PC-9 (cell line): ENCODE results near the gene MUCL1. TPM values are rescaled to one million over a fixed set of nuclear protein-coding genes. Genes with fewer than 3 reads are reported as not detected.

Experiments used
- BruUV-seq: library from RNA; stranded (reverse); fragments of 400-500 nt; replicated peaks from 2 replicates; lab custom pipeline; 2021; lab: Mats Ljungman, UMichigan
- CTCF ChIA-PET: fragments of 300-600 bp; sonication (Branson Sonifier 250); formaldehyde crosslinking; loops from one replicate; lab custom pipeline; 2022; ENCODE audit warnings: antibody characterized with exemption; lab: Charles Lee
- POLR2A ChIA-PET: fragments of 300-600 bp; sonication (Branson Sonifier 250); formaldehyde crosslinking; loops from one replicate; lab custom pipeline; 2022; ENCODE audit warnings: antibody characterized with exemption; ENCODE audit not compliant: unreplicated experiment; lab: Charles Lee
- DNase-seq, 2 experiments: peaks; one replicate each; pipeline versions ENCODE4 v3.0.0 to v3.0.0-alpha.2; 2015 to 2022; ENCODE audit warnings: mixed read lengths in 1 of 2
- H2AFZ ChIP-seq: fragments of 200-600 bp; sonication (generic); 2 replicates; pipeline ENCODE4 v1.8.1; 2017; ENCODE audit warnings: antibody characterized with exemption
- H3F3A ChIP-seq: fragments of 200-600 bp; sonication (generic); 2 replicates; pipeline ENCODE4 v1.8.1; 2017; ENCODE audit warnings: antibody characterized with exemption, mild to moderate bottlenecking, low read depth; ENCODE audit not compliant: insufficient read depth
- H3K27ac ChIP-seq: fragments of 200-600 bp; sonication (generic); 2 replicates; pipeline ENCODE4 v1.6.1; 2016; ENCODE audit warnings: mixed run types
- H3K27me3 ChIP-seq: fragments of 200-600 bp; sonication (generic); 2 replicates; pipeline ENCODE4 v1.6.1; 2016; ENCODE audit warnings: low read depth, mixed run types; ENCODE audit not compliant: insufficient read depth
- H3K36me3 ChIP-seq: fragments of 200-600 bp; sonication (generic); 2 replicates; pipeline ENCODE4 v1.6.1; 2016; ENCODE audit warnings: low read depth, mixed run types
- H3K4me1 ChIP-seq: fragments of 200-600 bp; sonication (generic); replicated peaks from 2 replicates; pipeline ENCODE4 v1.6.1; 2016; ENCODE audit warnings: mixed run types; ENCODE audit not compliant: insufficient read depth
- H3K4me2 ChIP-seq: fragments of 200-600 bp; sonication (generic); 2 replicates; pipeline ENCODE4 v1.6.1; 2017; ENCODE audit warnings: mixed run types
- H3K4me3 ChIP-seq: fragments of 200-600 bp; sonication (generic); 2 replicates; pipeline ENCODE4 v1.6.1; 2016; ENCODE audit warnings: mixed run types
- H3K79me2 ChIP-seq: fragments of 200-600 bp; sonication (generic); 2 replicates; pipeline ENCODE4 v1.6.1; 2017; ENCODE audit warnings: low read depth, mixed run types
- H3K9me2 ChIP-seq: fragments of 200-600 bp; sonication (generic); 2 replicates; pipeline ENCODE4 v1.8.1; 2017; ENCODE audit warnings: mild to moderate bottlenecking; ENCODE audit not compliant: insufficient read depth
- H3K9me3 ChIP-seq: fragments of 200-600 bp; sonication (generic); 2 replicates; pipeline ENCODE4 v1.8.1; 2016; ENCODE audit warnings: low read depth; ENCODE audit not compliant: insufficient read depth
- H4K20me1 ChIP-seq: fragments of 200-600 bp; sonication (generic); 2 replicates; pipeline ENCODE4 v1.8.1; 2017; ENCODE audit not compliant: insufficient read depth
- EZH2 ChIP-seq: fragments of 200-600 bp; sonication (generic); IDR thresholded peaks from 2 replicates; pipeline ENCODE4 v1.8.0; 2017; ENCODE audit warnings: antibody characterized with exemption, low read depth
- intact Hi-C: fragments of 100-400 bp; cut with micrococcal nuclease; formaldehyde crosslinking; loops from one replicate; pipeline ENCODE4 v1.10.0; 2022; ENCODE audit not compliant: unreplicated experiment
- total RNA-seq: library from RNA; stranded (reverse); gene quantifications from 2 replicates; pipeline ENCODE4 v1.2.3, GENCODE V29; 2021
- TF ChIP-seq, protein P1 (sequence below): fragments of 200-600 bp; sonication (generic); conservative IDR thresholded peaks from 2 replicates; pipeline ENCODE4 v1.6.1; 2017; ENCODE audit warnings: mixed run types, antibody characterized with exemption, mild to moderate bottlenecking, moderate library complexity

The MUCL1 gene
- total RNA-seq, 1 experiment from 2014 or later: not detected

DNA sequence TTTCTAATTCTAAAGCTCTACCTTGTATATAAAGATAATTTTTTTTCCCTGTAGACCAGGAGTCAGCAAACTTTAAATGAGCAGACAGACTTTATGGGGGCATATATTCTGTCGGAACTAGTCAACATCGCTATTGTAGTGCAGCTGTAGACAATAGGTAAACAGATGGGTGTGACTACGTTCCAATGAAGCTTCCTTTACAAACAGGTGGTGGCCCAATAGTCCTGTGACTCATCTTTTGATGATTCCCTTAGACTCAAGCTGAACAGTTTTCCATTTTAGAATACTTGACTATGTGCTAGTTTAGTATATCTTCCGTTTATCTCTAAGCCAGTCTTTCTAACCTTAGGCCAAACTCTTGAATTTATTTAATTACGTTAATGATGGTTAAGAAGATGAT is 16.3 kb downstream of the MUCL1 start:
- no peaks in the 10 kb centered on the region for H3F3A ChIP-seq
- BruUV-seq: no TSS peak
- no peaks in the 10 kb centered on the region for H3K36me3 ChIP-seq
- H3K4me1 ChIP-seq: no peaks in the 10 kb centered on the region
- H3K4me3 ChIP-seq: no peak overlapping the region
- TF ChIP-seq EZH2: no peak
- TF ChIP-seq, protein P1, sequence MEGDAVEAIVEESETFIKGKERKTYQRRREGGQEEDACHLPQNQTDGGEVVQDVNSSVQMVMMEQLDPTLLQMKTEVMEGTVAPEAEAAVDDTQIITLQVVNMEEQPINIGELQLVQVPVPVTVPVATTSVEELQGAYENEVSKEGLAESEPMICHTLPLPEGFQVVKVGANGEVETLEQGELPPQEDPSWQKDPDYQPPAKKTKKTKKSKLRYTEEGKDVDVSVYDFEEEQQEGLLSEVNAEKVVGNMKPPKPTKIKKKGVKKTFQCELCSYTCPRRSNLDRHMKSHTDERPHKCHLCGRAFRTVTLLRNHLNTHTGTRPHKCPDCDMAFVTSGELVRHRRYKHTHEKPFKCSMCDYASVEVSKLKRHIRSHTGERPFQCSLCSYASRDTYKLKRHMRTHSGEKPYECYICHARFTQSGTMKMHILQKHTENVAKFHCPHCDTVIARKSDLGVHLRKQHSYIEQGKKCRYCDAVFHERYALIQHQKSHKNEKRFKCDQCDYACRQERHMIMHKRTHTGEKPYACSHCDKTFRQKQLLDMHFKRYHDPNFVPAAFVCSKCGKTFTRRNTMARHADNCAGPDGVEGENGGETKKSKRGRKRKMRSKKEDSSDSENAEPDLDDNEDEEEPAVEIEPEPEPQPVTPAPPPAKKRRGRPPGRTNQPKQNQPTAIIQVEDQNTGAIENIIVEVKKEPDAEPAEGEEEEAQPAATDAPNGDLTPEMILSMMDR: no peak
- no peak overlapping the region for H3K27ac ChIP-seq
- H3K9me2 ChIP-seq: no peaks in the 10 kb centered on the region
- ChIA-PET CTCF (no interaction called here), POLR2A (no interaction called here)
- intact Hi-C loops: no loop called here
- H3K27me3 ChIP-seq: peaks cover 21% of the 10 kb centered on the region; the same call in 1 of the 2 replicates
- H2AFZ ChIP-seq: no peak overlapping the region
- H3K79me2 ChIP-seq: no peaks in the 10 kb centered on the region
- no peaks in the 10 kb centered on the region for H4K20me1 ChIP-seq
- no peaks in the 10 kb centered on the region for H3K9me3 ChIP-seq
- H3K4me2 ChIP-seq: no peak overlapping the region
- no peak for DNase-seq

DNA sequence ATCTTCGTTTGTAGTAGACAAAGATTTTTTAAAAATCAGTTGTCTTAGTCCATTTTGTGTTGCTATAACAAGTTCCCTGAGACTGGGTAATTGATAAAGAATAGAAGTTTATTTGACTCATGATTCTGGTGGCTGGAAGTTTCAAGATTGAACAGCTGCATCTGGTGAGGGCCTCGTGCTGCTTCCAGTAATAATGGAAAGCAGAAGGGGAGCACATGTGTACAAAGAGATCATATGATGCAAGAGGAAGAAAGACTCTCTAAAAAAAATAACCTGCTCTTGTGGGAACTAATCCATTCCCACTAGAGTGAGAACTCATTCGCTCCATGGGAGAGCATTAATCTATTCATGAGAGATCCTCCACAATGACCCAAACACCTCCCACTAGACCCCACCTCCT is 24.8 kb downstream of the MUCL1 start:
- Histone ChIP-seq H3K4me2 (no peak overlapping the region), H2AFZ (no peak overlapping the region), H3K27me3 (peaks cover 6% of the 10 kb centered on the region; the same call in 1 of the 2 replicates), H3K4me1 (no peaks in the 10 kb centered on the region), H3K27ac (no peak overlapping the region), H3F3A (no peaks in the 10 kb centered on the region), H3K79me2 (no peaks in the 10 kb centered on the region), H3K9me3 (no peaks in the 10 kb centered on the region), H3K9me2 (no peaks in the 10 kb centered on the region), H3K36me3 (no peaks in the 10 kb centered on the region), H4K20me1 (no peaks in the 10 kb centered on the region), H3K4me3 (no peak overlapping the region)
- intact Hi-C loops: no loop called here
- ChIA-PET POLR2A (no interaction called here), CTCF (no interaction called here)
- no peak for TF ChIP-seq EZH2
- TF ChIP-seq, protein P1: no peak
- DNase-seq: no peak
- BruUV-seq: no TSS peak

DNA sequence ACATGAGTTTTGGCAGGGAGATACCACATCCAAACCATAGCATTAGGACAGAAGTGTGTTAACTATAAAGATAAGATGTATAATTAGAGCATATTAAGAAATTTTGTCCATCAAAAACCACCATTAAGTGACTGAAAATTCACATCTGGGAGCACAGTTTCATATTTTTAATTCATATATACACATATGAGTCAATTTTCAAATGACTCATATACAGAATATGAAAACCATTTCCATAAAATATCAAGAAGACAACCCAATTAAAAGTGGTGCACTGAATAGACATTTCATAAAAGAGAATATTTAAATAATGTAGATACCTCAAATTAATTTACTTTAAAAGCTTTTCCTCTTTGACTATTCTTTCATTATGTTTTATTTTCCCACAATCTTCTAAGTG is 25.3 kb downstream of the MUCL1 start:
- Histone ChIP-seq H3K27me3 (peaks cover 6% of the 10 kb centered on the region; the same call in 1 of the 2 replicates), H3K36me3 (no peaks in the 10 kb centered on the region), H3K79me2 (no peaks in the 10 kb centered on the region), H4K20me1 (no peaks in the 10 kb centered on the region), H3K9me2 (no peaks in the 10 kb centered on the region), H3K4me3 (no peak overlapping the region), H3K9me3 (no peaks in the 10 kb centered on the region), H3K4me2 (no peak overlapping the region), H3K27ac (no peak overlapping the region), H3K4me1 (no peaks in the 10 kb centered on the region), H2AFZ (no peak overlapping the region), H3F3A (no peaks in the 10 kb centered on the region)
- ChIA-PET CTCF (no interaction called here), POLR2A (no interaction called here)
- no peak for DNase-seq
- intact Hi-C loops: no loop called here
- TF ChIP-seq, protein P1: no peak
- no peak for TF ChIP-seq EZH2
- BruUV-seq: no TSS peak
